HepG2 (cell line): ENCODE data around the gene RNF114. TPM values are rescaled to one million over a fixed set of nuclear protein-coding genes. Genes with fewer than 3 reads are reported as not detected.

Source experiments
- ARNTL ChIP-seq: sonication (generic); formaldehyde crosslinking; IDR thresholded peaks from 2 replicates; pipeline ENCODE4 v1.4.0; 2020; ENCODE audit warnings: mild to moderate bottlenecking, missing genetic modification reagents
- CBX1 ChIP-seq: IDR thresholded peaks from one replicate; pipeline ENCODE4 v1.6.1; 2016; ENCODE audit warnings: antibody characterized with exemption, low read depth
- CREM ChIP-seq, 2 experiments: sonication (generic) in 1 of 2; formaldehyde crosslinking in 1 of 2; IDR thresholded peaks; 2 replicates each; pipeline versions ENCODE4 v1.4.0 to v1.6.1; 2016 to 2020; ENCODE audit warnings: antibody characterized with exemption in 1 of 2, mild to moderate bottlenecking in 1 of 2, missing genetic modification reagents in 1 of 2
- HDAC6 ChIP-seq: fragments of 200-600 bp; sonication (generic); IDR thresholded peaks from 2 replicates; pipeline ENCODE4 v1.7.0; 2017; ENCODE audit warnings: mild to moderate bottlenecking, antibody characterized with exemption, low read length, low read depth
- NFKBIZ ChIP-seq: IDR thresholded peaks from 2 replicates; pipeline ENCODE4 v1.6.1; 2018; ENCODE audit warnings: missing genetic modification reagents, missing compliant biosample characterization
- PCBP1 ChIP-seq: fragments of 200-400 bp; formaldehyde crosslinking; IDR thresholded peaks from 2 replicates; pipeline ENCODE4 v1.6.1; 2017; ENCODE audit warnings: mild to moderate bottlenecking, low read depth, low read length, borderline replicate concordance
- RBAK ChIP-seq: sonication (generic); formaldehyde crosslinking; IDR thresholded peaks from 2 replicates; pipeline ENCODE4 v1.5.1; 2020; ENCODE audit warnings: mild to moderate bottlenecking, missing genetic modification reagents
- SP5 ChIP-seq: IDR thresholded peaks from 2 replicates; pipeline ENCODE4 v1.6.1; 2016; ENCODE audit warnings: low read depth, borderline replicate concordance
- TCF7L2 ChIP-seq: IDR thresholded peaks from 2 replicates; pipeline ENCODE4 v1.6.1; 2011; ENCODE audit warnings: mild to moderate bottlenecking, low read depth, low read length, moderate library complexity
- TOPORS ChIP-seq: sonication (generic); formaldehyde crosslinking; IDR thresholded peaks from 2 replicates; pipeline ENCODE4 v1.8.0; 2023; ENCODE audit warnings: mild to moderate bottlenecking, missing genetic modification reagents
- ZEB1 ChIP-seq: IDR thresholded peaks from 2 replicates; pipeline ENCODE4 v1.6.1; 2012; ENCODE audit warnings: mild to moderate bottlenecking, low read depth, inconsistent platforms; ENCODE audit not compliant: insufficient replicate concordance
- ZKSCAN1 ChIP-seq: fragments of 150-350 bp; IDR thresholded peaks from 2 replicates; pipeline ENCODE4 v1.6.1; 2014; ENCODE audit warnings: low read length
- ZNF569 ChIP-seq: sonication (generic); formaldehyde crosslinking; IDR thresholded peaks from 2 replicates; pipeline ENCODE4 v1.5.0; 2020; ENCODE audit warnings: mild to moderate bottlenecking, missing genetic modification reagents, moderate library complexity, borderline replicate concordance
- polyA plus RNA-seq, 8 experiments: library from polyadenylated mRNA; depleted of rRNA in 3 of 8; stranded (reverse) in 7 of 8; unstranded in 1 of 8; fragments of >200 nt; fragmentation: Illumina TruSeq in 4 of 8; extraction: Trizol in 4 of 8; gene quantifications; 2 replicates each; pipeline versions ENCODE4 v1.2.1 to v1.2.3, GENCODE V29; 2011 to 2016; ENCODE audit warnings: low read depth in 4 of 8, missing spikeins in 1 of 8, mixed read lengths in 1 of 8; ENCODE audit not compliant: insufficient read depth in 1 of 8
- total RNA-seq, 5 experiments: library from RNA; depleted of rRNA; stranded (reverse); fragments of >200 nt; fragmentation: Illumina TruSeq; extraction: Trizol; gene quantifications; 2 replicates each; pipeline ENCODE4 v1.2.3, GENCODE V29; 2016; ENCODE audit warnings: low read depth in 1 of 5
- TF ChIP-seq, protein P1 (sequence below): sonication (generic); formaldehyde crosslinking; IDR thresholded peaks from 2 replicates; pipeline ENCODE4 v1.5.1; 2020; ENCODE audit warnings: mild to moderate bottlenecking, missing genetic modification reagents, borderline replicate concordance
- TF ChIP-seq, protein P2 (sequence below): sonication (generic); formaldehyde crosslinking; IDR thresholded peaks from 2 replicates; pipeline ENCODE4 v1.4.0; 2020; ENCODE audit warnings: mild to moderate bottlenecking, missing genetic modification reagents
- TF ChIP-seq, protein P3 (sequence below): sonication (generic); formaldehyde crosslinking; IDR thresholded peaks from 2 replicates; pipeline ENCODE4 v1.5.0; 2020; ENCODE audit warnings: missing genetic modification reagents
- TF ChIP-seq, protein P4 (sequence below): sonication (generic); formaldehyde crosslinking; IDR thresholded peaks from 2 replicates; pipeline ENCODE4 v1.4.0; 2020; ENCODE audit warnings: low read depth, mild to moderate bottlenecking, missing genetic modification reagents
- TF ChIP-seq, protein P5 (sequence below): sonication (generic); formaldehyde crosslinking; IDR thresholded peaks from 2 replicates; pipeline ENCODE4 v1.4.0; 2020; ENCODE audit warnings: mild to moderate bottlenecking, missing genetic modification reagents

RNF114 gene
- total and polyA plus RNA-seq, 2 of the 13 experiments (the other 11 are each of a cell fraction or from before 2014, with no cell fraction given), result 119 to 126 TPM

DNA sequence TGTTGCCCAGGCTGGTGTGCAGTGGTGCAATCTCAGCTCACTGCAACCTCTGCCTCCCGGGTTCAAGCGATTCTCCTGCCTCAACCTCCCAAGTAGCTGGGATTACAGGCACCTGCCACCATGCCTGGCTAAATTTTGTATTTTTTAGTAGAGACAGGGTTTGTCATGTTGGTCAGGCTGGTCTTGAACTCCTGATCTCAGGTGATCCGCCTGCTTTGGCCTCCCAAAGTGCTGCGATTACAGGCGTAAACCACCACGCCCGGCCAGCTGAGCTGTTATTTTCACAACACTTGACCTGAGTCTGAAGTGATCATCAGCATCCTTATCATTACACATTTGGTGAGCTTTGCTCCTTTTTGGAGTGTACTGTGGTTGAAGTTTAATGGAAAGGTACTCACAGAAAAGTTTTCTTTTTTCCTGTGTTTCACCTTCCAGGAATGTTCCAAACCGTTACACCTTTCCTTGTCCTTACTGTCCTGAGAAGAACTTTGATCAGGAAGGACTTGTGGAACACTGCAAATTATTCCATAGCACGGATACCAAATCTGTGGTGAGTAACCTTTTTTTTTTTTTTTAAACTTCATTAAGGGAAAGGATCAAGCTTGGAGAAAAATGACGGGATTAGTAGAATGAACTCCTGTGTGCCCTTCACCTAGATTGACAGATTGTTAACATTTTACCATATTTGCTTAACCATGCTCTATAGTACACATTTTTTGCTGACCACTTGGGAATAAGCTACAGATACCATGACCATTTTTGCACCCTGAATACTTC lies 9.7 kb downstream of the RNF114 start (continued):
- TF ChIP-seq, protein P1, sequence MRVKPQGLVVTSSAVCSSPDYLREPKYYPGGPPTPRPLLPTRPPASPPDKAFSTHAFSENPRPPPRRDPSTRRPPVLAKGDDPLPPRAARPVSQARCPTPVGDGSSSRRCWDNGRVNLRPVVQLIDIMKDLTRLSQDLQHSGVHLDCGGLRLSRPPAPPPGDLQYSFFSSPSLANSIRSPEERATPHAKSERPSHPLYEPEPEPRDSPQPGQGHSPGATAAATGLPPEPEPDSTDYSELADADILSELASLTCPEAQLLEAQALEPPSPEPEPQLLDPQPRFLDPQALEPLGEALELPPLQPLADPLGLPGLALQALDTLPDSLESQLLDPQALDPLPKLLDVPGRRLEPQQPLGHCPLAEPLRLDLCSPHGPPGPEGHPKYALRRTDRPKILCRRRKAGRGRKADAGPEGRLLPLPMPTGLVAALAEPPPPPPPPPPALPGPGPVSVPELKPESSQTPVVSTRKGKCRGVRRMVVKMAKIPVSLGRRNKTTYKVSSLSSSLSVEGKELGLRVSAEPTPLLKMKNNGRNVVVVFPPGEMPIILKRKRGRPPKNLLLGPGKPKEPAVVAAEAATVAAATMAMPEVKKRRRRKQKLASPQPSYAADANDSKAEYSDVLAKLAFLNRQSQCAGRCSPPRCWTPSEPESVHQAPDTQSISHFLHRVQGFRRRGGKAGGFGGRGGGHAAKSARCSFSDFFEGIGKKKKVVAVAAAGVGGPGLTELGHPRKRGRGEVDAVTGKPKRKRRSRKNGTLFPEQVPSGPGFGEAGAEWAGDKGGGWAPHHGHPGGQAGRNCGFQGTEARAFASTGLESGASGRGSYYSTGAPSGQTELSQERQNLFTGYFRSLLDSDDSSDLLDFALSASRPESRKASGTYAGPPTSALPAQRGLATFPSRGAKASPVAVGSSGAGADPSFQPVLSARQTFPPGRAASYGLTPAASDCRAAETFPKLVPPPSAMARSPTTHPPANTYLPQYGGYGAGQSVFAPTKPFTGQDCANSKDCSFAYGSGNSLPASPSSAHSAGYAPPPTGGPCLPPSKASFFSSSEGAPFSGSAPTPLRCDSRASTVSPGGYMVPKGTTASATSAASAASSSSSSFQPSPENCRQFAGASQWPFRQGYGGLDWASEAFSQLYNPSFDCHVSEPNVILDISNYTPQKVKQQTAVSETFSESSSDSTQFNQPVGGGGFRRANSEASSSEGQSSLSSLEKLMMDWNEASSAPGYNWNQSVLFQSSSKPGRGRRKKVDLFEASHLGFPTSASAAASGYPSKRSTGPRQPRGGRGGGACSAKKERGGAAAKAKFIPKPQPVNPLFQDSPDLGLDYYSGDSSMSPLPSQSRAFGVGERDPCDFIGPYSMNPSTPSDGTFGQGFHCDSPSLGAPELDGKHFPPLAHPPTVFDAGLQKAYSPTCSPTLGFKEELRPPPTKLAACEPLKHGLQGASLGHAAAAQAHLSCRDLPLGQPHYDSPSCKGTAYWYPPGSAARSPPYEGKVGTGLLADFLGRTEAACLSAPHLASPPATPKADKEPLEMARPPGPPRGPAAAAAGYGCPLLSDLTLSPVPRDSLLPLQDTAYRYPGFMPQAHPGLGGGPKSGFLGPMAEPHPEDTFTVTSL, result peak; percentile 83; the same call in 1 of the 2 replicates
- TF ChIP-seq, protein P2, sequence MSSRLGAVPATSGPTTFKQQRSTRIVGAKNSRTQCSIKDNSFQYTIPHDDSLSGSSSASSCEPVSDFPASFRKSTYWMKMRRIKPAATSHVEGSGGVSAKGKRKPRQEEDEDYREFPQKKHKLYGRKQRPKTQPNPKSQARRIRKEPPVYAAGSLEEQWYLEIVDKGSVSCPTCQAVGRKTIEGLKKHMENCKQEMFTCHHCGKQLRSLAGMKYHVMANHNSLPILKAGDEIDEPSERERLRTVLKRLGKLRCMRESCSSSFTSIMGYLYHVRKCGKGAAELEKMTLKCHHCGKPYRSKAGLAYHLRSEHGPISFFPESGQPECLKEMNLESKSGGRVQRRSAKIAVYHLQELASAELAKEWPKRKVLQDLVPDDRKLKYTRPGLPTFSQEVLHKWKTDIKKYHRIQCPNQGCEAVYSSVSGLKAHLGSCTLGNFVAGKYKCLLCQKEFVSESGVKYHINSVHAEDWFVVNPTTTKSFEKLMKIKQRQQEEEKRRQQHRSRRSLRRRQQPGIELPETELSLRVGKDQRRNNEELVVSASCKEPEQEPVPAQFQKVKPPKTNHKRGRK (CRISPR knock-in tag), result no peak
- TF ChIP-seq ZNF569 (CRISPR knock-in tag) (no peak), ARNTL (CRISPR knock-in tag) (peak; percentile 80), NFKBIZ (CRISPR knock-in tag) (peak; percentile 29; the same call in 1 of the 2 replicates), TCF7L2 (no peak), TOPORS (CRISPR knock-in tag) (0 out of 2 replicates have a peak, but pooled peaks have one; percentile 11), CBX1 (peak; percentile 68), SP5 (peak; percentile 27; the same call in 1 of the 2 replicates), CREM (IDR thresholded peaks at IDR 0.05) (peak; percentile 71), CREM (CRISPR knock-in tag; IDR thresholded peaks at IDR 0.05) (no peak), ZEB1 (peak; percentile 92), RBAK (CRISPR knock-in tag) (no peak), ZKSCAN1 (no peak), PCBP1 (no peak), HDAC6 (no peak)
- TF ChIP-seq, protein P3, sequence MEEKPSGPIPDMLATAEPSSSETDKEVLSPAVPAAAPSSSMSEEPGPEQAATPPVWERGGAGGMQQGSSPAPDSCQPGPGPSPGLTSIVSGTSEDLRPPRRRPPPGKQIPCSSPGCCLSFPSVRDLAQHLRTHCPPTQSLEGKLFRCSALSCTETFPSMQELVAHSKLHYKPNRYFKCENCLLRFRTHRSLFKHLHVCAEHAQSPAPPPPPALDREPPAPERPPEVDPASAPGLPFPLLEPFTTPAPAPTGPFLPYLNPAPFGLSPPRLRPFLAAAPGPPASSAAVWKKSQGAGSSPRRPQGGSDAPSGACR (CRISPR knock-in tag), result peak; percentile 62; the same call in 1 of the 2 replicates
- TF ChIP-seq, protein P4, sequence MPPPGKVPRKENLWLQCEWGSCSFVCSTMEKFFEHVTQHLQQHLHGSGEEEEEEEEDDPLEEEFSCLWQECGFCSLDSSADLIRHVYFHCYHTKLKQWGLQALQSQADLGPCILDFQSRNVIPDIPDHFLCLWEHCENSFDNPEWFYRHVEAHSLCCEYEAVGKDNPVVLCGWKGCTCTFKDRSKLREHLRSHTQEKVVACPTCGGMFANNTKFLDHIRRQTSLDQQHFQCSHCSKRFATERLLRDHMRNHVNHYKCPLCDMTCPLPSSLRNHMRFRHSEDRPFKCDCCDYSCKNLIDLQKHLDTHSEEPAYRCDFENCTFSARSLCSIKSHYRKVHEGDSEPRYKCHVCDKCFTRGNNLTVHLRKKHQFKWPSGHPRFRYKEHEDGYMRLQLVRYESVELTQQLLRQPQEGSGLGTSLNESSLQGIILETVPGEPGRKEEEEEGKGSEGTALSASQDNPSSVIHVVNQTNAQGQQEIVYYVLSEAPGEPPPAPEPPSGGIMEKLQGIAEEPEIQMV (CRISPR knock-in tag), result peak; percentile 59; the same call in 1 of the 2 replicates
- TF ChIP-seq, protein P5, sequence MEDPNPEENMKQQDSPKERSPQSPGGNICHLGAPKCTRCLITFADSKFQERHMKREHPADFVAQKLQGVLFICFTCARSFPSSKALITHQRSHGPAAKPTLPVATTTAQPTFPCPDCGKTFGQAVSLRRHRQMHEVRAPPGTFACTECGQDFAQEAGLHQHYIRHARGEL, result no peak
